NCI-H524 treated with DMSO at 0.1 percent for 48 hours (cell line): ENCODE results near the gene FBXO17.
"Not testable (repeated sequence)": the region's sequence is repeated elsewhere in the genome, so short reads cannot be mapped to it uniquely, and the experiment has no call there.

Source experiments
- DNase-seq: peaks from one replicate; lab custom pipeline; 2025; lab: John Stamatoyannopoulos, UW

The FBXO17 gene

GRCh38 chr19:38980583-38981374 lies 5.2 kb upstream of the FBXO17 start:
- DNase-seq, result no peak

DNA sequence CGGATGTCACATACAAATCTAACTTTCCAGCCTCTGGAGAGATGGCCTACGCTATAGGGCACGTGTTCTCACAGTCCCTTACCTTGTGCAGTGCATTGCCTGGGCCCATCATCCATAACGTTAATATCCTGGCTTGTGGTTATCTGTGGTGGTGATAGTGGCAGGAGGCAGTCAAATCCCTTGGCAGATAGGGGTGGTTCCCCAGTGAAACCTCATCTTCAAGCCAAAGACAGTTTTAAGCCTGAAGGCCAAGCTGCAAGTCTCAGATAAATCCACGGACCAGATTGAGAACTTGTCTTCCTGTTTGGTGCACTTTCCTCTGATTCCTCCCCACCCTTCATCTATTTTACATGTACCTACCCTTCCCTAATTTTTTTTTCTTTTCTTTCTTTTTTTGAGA lies 4.3 kb upstream of the FBXO17 start:
- DNase-seq, result no peak

DNA sequence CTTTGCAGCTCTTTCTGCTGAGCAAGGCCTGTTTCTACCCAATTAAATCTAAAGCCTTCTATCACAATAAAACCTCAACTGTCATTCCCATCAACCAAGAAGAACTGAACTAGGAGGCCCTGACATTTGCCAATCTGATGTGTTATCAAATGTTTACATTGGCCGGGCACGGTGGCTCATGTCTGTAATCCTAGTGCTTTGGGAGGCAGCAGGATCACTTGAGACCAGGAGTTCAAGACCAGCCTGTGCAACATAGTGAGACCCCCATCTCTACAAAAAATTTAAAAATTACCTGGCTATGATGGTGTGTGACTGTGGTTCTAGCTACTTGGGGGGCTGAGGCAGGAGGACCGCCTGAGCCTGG lies 2.8 kb upstream of the FBXO17 start:
- DNase-seq, result no peak

GRCh38 chr19:38977445-38978325 lies 2.1 kb upstream of the FBXO17 start:
- DNase-seq, result no peak

DNA sequence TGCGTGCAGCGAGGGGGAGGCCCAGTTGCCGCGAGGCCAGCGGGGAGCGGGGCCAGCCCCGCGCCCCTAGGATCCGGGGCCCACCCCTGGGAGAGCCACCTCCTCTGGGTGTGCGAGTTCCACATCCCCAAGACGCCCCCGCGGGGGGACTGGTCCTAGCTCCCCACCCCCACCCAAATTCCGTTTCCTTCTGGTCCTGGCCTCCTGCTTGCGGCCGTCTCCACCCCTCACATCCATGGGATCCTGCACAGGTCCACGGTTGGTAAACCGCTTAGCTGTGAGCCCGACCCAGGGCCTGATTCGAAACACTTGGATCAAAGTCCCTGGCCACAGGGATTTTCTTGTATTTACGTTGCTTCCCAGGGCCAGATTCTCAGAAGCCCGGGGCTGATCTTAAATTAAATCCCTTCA lies 324 bp upstream of the FBXO17 start:
- DNase-seq, result no peak

GRCh38 chr19:38974624-38975213 lies 823 bp downstream of the FBXO17 start:
- no peak for DNase-seq

DNA sequence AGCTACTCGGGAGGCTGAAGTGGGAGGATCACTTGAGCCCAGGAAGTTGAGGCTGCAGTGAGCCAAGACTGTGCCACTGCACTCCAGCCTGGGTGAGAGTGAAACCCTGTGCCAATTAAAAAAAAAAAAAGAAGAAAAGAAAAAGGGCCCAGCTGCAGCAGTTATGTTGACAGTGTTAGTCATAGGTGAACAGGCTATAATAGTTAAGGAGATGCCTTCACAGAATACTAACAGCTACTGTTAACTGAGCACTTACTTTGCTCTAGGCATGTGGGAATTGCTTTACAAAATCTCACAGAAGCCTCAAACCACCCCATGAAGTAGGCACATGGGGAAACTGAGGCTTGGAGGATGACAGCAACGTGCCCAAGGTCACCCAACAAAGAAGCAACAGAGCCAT lies 3.9 kb downstream of the FBXO17 start:
- no peak for DNase-seq

DNA sequence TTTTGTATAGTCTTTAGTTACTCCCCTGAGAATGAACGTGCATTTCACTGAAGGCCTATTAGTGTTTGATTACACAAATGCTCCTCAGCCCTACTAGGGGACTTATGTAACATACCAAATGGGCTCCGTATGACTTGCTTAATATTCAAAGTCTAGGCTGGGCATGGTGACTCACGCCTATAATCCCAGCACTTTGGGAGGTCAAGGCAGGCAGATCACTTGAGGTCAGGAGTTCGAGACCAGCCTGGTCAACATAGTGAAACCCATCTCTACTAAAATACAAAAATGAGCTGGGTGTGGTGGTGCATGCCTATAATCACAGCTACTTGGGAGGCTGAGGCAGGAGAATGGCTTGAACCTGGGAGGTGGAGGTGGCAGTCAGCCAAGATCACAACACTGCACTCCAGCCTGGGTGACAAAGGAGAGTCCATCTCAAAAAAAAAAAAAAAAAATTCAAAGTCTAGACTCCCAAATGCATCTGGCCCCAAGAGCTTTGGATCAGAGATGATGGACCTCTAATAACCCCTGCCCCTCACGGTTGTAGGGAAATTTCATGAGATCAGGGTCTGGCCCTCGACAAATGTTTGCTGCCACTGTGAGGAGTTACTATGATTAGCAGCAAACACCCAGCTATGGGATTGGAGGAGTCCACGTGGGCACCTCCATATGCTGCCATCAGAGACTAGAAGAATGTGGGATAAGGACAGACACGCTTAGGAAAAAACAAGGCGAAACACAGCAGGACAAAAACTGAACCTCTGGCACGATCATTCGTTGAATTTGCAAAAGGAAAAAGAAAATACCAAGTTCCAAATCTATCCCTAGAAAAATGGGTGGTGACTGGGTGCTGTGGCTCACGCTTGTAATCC lies 4.6 kb downstream of the FBXO17 start:
- no peak for DNase-seq

DNA sequence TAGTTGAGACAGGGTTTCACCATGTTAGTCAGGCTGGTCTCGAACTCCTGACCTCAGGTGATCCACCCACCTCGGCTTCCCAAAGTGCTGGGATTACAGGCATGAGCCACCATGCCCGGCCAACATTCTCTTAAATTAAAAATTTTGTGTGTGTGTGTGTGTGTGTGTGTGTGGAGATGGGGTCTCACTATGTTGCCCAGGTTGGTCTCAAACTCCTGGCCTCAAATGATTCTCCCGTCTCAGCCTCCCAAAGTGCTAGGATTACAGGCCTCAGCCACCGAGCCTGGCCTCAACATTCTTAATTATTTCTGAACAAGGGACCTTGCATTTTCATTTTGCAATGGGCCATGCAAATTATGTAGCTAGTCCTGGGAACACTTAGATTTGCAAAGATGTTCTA lies 9.4 kb downstream of the FBXO17 start:
- DNase-seq, result not testable (repeated sequence)

- DNase-seq, result no peak
Observed at GRCh38 chr19:38964738-38965137, 10.8 kb downstream of the FBXO17 start.

DNA sequence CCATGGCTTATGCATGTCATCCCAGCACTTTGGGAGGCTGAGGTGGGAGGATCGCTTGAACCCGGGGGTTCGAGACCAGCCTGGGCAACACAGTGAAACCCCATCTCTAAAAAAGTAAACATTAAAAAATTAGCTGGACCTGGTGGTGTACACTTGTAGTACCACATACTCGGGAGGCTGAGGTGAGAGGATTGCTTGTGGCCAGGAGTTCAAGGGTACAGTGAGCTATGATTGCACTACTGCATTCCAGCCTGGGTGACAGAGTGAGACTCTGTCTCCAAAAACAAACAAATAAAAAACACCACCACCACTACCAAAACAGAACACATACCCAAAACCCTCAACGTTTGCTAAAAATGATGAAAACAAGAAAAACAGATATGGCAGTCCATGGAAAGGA lies 15.9 kb downstream of the FBXO17 start:
- DNase-seq, result no peak

GRCh38 chr19:38958301-38958700 lies 17.2 kb downstream of the FBXO17 start:
- DNase-seq, result no peak

DNA sequence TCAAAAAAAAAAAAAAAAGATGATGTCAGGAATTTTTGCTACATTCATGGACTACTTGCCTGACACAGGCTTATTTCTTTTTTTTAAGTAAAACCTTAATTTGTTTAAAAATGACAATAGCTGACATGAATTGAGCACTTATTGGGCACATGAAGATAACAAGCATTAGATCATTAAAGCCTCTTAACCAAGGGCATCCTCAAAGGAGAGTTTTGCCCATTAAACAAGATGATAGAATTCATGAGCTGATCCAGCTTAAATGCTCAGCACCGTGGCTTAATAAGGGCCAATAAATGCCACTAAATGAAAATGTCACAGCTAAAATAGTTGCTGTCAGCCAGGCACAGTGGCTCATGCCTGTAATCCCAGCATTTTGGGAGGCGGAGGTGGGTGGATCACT lies 19.3 kb downstream of the FBXO17 start:
- no peak for DNase-seq

DNA sequence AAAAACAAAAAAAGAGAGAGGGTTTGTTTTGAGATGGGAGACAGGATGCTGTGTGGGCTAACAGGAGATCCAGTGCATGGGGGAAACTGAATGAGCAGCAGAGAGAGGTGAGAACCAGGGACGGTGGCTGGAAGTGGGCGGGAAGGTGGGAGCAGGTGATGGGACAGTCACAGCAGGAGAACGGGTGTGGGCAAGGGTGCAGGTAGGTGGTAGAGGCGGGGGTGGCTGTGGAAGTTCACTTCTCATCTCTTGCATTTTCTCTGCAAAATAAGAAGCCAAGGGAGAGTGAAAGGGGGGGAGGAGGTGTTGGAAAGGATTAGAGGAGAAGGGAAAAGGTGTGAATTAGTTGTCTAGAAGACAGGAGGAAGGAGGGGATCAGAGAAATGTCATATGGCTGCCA lies 21.9 kb downstream of the FBXO17 start:
- no peak for DNase-seq

- DNase-seq, result no peak
Observed at GRCh38 chr19:38952395-38953165, 23.0 kb downstream of the FBXO17 start.

DNA sequence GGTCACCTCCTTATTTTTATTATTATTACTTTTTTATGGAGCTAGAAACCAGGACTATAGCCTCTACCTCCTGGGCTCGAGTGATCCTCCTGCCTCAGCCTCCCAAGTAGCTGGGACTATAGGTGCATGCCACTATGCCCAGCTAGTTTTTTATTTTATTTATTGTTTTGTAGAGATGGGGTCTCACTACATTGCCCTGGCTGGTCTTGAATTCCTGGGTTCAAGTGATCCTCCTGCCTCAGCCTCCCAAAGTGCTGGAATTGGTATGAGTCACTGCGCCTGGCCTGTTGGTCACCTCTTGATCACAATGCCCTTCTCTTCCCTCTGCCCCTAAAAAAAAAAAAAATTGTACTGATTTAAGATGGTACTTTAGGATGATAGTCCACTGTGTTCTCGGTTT lies 24.4 kb downstream of the FBXO17 start:
- DNase-seq, result no peak

- DNase-seq, result peak; percentile 70
Observed at GRCh38 chr19:38949580-38950367, 25.8 kb downstream of the FBXO17 start.

- no peak for DNase-seq
Observed at GRCh38 chr19:38946229-38947010, 29.1 kb downstream of the FBXO17 start.

DNA sequence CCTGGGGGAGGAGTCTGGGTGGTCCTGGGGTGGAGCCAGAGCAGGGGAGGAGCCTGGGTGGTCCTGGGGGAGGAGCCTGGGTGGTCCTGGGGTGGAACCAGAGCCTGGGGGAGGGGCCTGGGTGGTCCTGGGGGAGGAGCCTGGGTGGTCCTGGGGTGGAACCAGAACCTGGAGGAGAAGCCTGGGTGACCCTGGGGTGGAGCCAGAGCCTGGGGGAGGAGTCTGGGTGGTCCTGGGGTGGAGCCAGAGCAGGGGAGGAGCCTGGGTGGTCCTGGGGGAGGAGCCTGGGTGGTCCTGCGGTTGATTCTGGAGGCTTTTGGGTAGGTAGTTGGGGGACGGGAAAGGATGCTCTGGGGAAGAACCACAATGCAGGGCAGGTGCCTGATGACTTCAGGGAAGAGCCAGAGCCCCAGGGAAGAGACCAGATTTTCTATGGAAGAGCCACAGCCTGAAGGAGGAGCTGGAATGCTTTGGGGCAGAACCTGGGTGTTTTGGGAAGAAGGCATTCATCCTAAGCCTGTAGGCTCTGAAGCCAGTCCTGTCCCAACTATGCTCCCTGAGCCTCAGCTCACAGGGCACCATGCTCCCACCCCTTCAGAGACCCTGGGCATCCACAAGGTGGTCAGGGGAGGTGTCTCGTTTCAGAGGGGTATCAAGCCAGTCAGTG lies 29.8 kb downstream of the FBXO17 start:
- DNase-seq, result no peak
